SK-N-SH treated with all-trans-retinoic acid at 6 μM for 48 hours (cell line): Measurements from ENCODE around the gene ITGA8.

Source experiments
- RARB ChIP-seq: fragments of 250-450 bp; sonication (Bioruptor Pico); IDR thresholded peaks from 2 replicates; pipeline ENCODE4 v1.8.0; 2021; ENCODE audit warnings: mild to moderate bottlenecking, moderate library complexity
- TCF4 ChIP-seq: fragments of 250-450 bp; sonication (Bioruptor Pico); IDR thresholded peaks from 2 replicates; pipeline ENCODE4 v1.8.0; 2021; ENCODE audit warnings: mild to moderate bottlenecking, moderate library complexity, borderline replicate concordance
- TF ChIP-seq, protein P1 (sequence below): fragments of 250-450 bp; sonication (Bioruptor Pico); IDR thresholded peaks from 2 replicates; pipeline ENCODE4 v1.8.0; 2020; ENCODE audit warnings: mild to moderate bottlenecking, moderate library complexity, borderline replicate concordance
- TF ChIP-seq, protein P2 (sequence below): fragments of 250-450 bp; sonication (Bioruptor Pico); IDR thresholded peaks from 2 replicates; pipeline ENCODE4 v1.5.0; 2020; ENCODE audit warnings: mild to moderate bottlenecking, moderate library complexity

DNA sequence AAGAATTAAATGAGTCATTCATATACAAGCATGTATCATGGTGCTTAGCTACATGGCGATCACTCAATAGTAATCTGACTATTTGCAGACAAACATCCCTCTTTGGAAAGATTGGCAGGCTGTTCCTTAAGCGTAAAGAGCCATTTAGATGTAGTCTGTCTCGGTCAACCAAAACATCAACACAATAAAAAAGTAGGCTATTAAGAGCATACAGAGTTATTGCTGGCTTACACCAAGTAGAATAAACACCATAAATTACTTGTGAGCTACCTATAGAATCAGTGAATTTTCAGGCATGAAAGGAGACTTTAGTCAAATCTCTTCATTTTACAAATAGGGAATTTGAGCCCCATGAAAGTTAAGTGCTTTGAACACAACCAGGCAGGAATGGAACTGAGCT, 176.9 kb downstream of the ITGA8 start:
- no peak for TF ChIP-seq RARB (CRISPR knock-in tag)
- TF ChIP-seq, protein P1, sequence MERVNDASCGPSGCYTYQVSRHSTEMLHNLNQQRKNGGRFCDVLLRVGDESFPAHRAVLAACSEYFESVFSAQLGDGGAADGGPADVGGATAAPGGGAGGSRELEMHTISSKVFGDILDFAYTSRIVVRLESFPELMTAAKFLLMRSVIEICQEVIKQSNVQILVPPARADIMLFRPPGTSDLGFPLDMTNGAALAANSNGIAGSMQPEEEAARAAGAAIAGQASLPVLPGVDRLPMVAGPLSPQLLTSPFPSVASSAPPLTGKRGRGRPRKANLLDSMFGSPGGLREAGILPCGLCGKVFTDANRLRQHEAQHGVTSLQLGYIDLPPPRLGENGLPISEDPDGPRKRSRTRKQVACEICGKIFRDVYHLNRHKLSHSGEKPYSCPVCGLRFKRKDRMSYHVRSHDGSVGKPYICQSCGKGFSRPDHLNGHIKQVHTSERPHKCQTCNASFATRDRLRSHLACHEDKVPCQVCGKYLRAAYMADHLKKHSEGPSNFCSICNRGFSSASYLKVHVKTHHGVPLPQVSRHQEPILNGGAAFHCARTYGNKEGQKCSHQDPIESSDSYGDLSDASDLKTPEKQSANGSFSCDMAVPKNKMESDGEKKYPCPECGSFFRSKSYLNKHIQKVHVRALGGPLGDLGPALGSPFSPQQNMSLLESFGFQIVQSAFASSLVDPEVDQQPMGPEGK (CRISPR knock-in tag), result no peak
- TF ChIP-seq, protein P2, sequence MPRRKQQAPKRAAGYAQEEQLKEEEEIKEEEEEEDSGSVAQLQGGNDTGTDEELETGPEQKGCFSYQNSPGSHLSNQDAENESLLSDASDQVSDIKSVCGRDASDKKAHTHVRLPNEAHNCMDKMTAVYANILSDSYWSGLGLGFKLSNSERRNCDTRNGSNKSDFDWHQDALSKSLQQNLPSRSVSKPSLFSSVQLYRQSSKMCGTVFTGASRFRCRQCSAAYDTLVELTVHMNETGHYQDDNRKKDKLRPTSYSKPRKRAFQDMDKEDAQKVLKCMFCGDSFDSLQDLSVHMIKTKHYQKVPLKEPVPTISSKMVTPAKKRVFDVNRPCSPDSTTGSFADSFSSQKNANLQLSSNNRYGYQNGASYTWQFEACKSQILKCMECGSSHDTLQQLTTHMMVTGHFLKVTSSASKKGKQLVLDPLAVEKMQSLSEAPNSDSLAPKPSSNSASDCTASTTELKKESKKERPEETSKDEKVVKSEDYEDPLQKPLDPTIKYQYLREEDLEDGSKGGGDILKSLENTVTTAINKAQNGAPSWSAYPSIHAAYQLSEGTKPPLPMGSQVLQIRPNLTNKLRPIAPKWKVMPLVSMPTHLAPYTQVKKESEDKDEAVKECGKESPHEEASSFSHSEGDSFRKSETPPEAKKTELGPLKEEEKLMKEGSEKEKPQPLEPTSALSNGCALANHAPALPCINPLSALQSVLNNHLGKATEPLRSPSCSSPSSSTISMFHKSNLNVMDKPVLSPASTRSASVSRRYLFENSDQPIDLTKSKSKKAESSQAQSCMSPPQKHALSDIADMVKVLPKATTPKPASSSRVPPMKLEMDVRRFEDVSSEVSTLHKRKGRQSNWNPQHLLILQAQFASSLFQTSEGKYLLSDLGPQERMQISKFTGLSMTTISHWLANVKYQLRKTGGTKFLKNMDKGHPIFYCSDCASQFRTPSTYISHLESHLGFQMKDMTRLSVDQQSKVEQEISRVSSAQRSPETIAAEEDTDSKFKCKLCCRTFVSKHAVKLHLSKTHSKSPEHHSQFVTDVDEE (CRISPR knock-in tag), result no peak
- TF ChIP-seq TCF4 (CRISPR knock-in tag), result no peak
